VCaP (cell line): ENCODE results near the gene STRIT1.
"Not testable (repeated sequence)": the region's sequence is repeated elsewhere in the genome, so short reads cannot be mapped to it uniquely, and the experiment has no call there.

Source experiments
- H3K27ac ChIP-seq: fragments of 450-650 bp; 2 replicates; pipeline ENCODE4 v1.5.1; 2017
- TF ChIP-seq, protein P1 (sequence below): fragments of 450-650 bp; conservative IDR thresholded peaks from 2 replicates; pipeline ENCODE4 v1.5.1; 2017; ENCODE audit warnings: mild to moderate bottlenecking, moderate library complexity

Gene STRIT1

GRCh38 chr3:155270063-155270462, 23.4 kb downstream of the STRIT1 start:
- TF ChIP-seq, protein P1, sequence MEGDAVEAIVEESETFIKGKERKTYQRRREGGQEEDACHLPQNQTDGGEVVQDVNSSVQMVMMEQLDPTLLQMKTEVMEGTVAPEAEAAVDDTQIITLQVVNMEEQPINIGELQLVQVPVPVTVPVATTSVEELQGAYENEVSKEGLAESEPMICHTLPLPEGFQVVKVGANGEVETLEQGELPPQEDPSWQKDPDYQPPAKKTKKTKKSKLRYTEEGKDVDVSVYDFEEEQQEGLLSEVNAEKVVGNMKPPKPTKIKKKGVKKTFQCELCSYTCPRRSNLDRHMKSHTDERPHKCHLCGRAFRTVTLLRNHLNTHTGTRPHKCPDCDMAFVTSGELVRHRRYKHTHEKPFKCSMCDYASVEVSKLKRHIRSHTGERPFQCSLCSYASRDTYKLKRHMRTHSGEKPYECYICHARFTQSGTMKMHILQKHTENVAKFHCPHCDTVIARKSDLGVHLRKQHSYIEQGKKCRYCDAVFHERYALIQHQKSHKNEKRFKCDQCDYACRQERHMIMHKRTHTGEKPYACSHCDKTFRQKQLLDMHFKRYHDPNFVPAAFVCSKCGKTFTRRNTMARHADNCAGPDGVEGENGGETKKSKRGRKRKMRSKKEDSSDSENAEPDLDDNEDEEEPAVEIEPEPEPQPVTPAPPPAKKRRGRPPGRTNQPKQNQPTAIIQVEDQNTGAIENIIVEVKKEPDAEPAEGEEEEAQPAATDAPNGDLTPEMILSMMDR = no peak
- H3K27ac ChIP-seq = no peak overlapping the region

- not testable (repeated sequence) for H3K27ac ChIP-seq
Observed at GRCh38 chr3:155262855-155263254, 30.6 kb downstream of the STRIT1 start.

DNA sequence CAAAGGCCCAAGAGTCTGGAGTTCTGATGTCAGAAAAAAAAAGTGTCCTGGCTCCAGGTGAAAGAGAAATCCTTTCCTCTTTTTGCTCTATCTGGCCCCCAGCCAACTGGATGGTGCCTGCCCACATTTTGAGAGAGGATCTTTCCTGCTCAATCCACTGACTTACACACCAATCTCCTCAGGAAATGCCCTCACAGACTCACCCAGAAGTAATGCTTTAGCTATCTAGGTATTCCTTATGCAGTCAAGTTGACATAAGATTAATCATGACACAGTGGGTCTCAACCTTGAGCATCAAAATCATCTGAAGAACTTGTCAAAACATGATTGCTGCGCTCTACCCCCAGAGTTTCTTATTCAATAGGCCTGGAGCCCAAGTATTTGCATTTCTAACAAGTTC, 31.2 kb downstream of the STRIT1 start:
- TF ChIP-seq, protein P1 = no peak
- no peak overlapping the region for H3K27ac ChIP-seq

GRCh38 chr3:155254445-155254844, 39.0 kb downstream of the STRIT1 start:
- H3K27ac ChIP-seq = no peak overlapping the region
- TF ChIP-seq, protein P1 = no peak

DNA sequence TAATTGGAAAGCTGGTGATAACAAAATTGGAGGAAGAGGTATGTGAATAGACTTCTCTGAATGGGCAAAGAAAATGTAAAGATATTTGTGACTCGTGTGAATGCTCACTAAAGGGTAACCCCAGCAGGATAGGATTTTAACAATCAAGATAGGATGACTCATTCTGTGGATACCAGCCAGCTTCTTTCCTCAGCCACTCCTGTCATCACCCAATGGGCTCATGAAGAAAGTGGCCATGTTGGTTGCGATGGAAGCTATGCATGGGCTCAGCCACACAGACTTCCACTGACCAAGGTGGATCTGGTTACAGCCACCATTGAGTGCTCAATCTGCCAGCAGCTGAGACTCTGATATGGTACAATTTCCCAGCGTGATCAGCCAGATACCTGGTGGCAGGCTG, 40.9 kb downstream of the STRIT1 start:
- TF ChIP-seq, protein P1 = no peak

GRCh38 chr3:155252021-155252420, 41.5 kb downstream of the STRIT1 start:
- TF ChIP-seq, protein P1 = no peak

More for the DNA sequence above, 40.9 kb downstream of the STRIT1 start:
- H3K27ac ChIP-seq = no peak overlapping the region

DNA sequence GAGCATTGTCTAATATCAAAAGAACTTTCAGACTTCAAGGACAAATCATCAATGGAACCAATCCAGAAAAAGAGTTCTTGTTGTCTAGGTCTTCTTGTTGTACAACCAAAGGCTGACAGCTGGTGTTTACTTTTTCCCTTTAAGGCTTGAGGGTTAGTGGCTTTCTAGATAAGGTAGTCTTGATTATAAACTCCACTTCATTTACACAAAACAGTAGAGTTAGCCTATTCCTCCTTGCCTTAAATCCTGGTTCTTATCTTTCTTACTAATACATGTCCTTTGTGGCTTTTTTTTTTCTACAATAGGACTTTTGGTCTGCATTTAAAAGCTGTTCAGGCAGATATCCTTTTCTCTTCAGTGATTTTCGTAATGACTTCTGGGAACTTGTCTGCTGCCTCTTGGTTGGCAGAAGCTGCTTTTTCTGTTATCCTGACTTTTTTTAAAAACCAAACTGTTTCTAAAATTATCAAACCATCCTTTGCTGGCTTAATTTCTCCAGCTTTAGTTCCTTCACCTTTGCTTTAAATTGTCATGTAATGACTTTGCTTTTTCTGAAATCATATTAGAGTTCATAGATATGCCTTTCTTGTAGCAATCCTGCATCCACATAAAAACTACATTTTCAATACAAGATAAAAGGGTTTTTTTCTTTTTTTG, 44.8 kb downstream of the STRIT1 start:
- TF ChIP-seq, protein P1 = no peak
- no peak overlapping the region for H3K27ac ChIP-seq

More at GRCh38 chr3:155252021-155252420, 41.5 kb downstream of the STRIT1 start:
- no peak overlapping the region for H3K27ac ChIP-seq

DNA sequence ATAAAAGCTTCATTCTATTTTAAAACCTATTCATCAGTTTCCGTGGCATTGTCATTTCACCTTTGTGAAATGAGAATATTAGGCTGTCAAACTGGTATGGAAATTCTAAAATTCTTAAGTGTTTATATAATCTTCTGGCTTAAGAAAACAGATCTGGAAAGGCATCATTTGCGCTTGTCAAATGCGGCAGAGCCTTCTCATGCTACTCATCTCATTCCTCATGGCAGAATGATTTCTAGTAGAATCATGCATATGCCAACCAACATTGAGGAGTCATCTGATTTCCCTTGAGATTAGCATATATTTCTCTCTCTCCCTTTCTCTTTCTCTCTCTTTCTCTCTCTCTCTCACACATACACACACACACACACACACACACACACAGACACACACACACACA, 48.8 kb downstream of the STRIT1 start:
- no peak overlapping the region for H3K27ac ChIP-seq

More for the DNA sequence above, 48.8 kb downstream of the STRIT1 start:
- TF ChIP-seq, protein P1 = no peak
